K562 (cell line): ENCODE results near the gene FUT4. TPM values are rescaled to one million over a fixed set of nuclear protein-coding genes. Genes with fewer than 3 reads are reported as not detected.

Experiments
- ATF4 ChIP-seq: fragments of 450-650 bp; formaldehyde crosslinking; IDR thresholded peaks from 2 replicates; pipeline ENCODE4 v1.4.0; 2022; ENCODE audit warnings: mild to moderate bottlenecking, moderate library complexity
- FOXA3 ChIP-seq, 2 experiments: fragments of 450-650 bp in 1 of 2; sonication (generic) in 1 of 2; formaldehyde crosslinking; IDR thresholded peaks in 1 of 2; conservative IDR thresholded peaks in 1 of 2; 2 replicates each; pipeline versions ENCODE4 v1.4.0 to v1.8.0; 2020 to 2022; ENCODE audit warnings: mild to moderate bottlenecking in 2 of 2, missing genetic modification reagents in 1 of 2
- GATA2 ChIP-seq: sonication (generic); formaldehyde crosslinking; IDR thresholded peaks from 2 replicates; pipeline ENCODE4 v1.4.0; 2020; ENCODE audit warnings: mild to moderate bottlenecking, missing genetic modification reagents
- GATAD2A ChIP-seq: fragments of 450-650 bp; IDR thresholded peaks from 2 replicates; pipeline ENCODE4 v1.6.1; 2017
- HMGXB4 ChIP-seq: sonication (generic); formaldehyde crosslinking; IDR thresholded peaks from 2 replicates; pipeline ENCODE4 v1.8.1; 2023; ENCODE audit warnings: mild to moderate bottlenecking, missing genetic modification reagents
- LCOR ChIP-seq: sonication (generic); formaldehyde crosslinking; IDR thresholded peaks from 2 replicates; pipeline ENCODE4 v1.8.0; 2022; ENCODE audit warnings: mild to moderate bottlenecking, missing genetic modification reagents
- NR0B1 ChIP-seq: fragments of 450-650 bp; IDR thresholded peaks from one replicate; pipeline ENCODE4 v1.6.1; 2018; ENCODE audit warnings: mild to moderate bottlenecking, moderate library complexity; ENCODE audit not compliant: partially characterized antibody
- NUFIP1 ChIP-seq: fragments of 450-650 bp; IDR thresholded peaks from 2 replicates; pipeline ENCODE4 v1.6.1; 2018; ENCODE audit not compliant: partially characterized antibody
- RFX5 ChIP-seq: IDR thresholded peaks from 2 replicates; pipeline ENCODE4 v1.6.1; 2011; ENCODE audit warnings: low read depth, mild to moderate bottlenecking, improper control_type of control experiment, low read length
- SFPQ ChIP-seq: fragments of 200-400 bp; formaldehyde crosslinking; IDR thresholded peaks from 2 replicates; pipeline ENCODE4 v1.6.1; 2017; ENCODE audit warnings: mild to moderate bottlenecking, low read depth, low read length, moderate library complexity
- SIX5 ChIP-seq, 2 experiments: IDR thresholded peaks; 2 replicates each; pipeline ENCODE4 v1.6.1; 2011; ENCODE audit warnings: low read length in 2 of 2, borderline replicate concordance in 1 of 2, low read depth in 1 of 2, mild to moderate bottlenecking in 1 of 2, moderate library complexity in 1 of 2; ENCODE audit not compliant: insufficient read depth in 1 of 2
- SMARCA4 ChIP-seq: fragments of 450-650 bp; IDR thresholded peaks from 2 replicates; pipeline ENCODE4 v1.6.1; 2016
- STAT5B ChIP-seq: fragments of 250-450 bp; sonication (Bioruptor Pico); IDR thresholded peaks from 2 replicates; pipeline ENCODE4 v1.8.0; 2021; ENCODE audit warnings: mild to moderate bottlenecking, inconsistent platforms
- ZNF146 ChIP-seq: IDR thresholded peaks from one replicate; pipeline ENCODE4 v1.6.1; 2018; ENCODE audit warnings: missing compliant biosample characterization; ENCODE audit not compliant: unreplicated experiment
- ZNF23 ChIP-seq: fragments of 250-450 bp; sonication (Bioruptor Pico); IDR thresholded peaks from 2 replicates; pipeline ENCODE4 v1.4.0; 2020; ENCODE audit warnings: mild to moderate bottlenecking
- ZNF431 ChIP-seq: sonication (generic); formaldehyde crosslinking; IDR thresholded peaks from 2 replicates; pipeline ENCODE4 v1.8.0; 2022; ENCODE audit warnings: mild to moderate bottlenecking, missing genetic modification reagents
- ZNF583 ChIP-seq: fragments of 250-450 bp; sonication (Bioruptor Pico); IDR thresholded peaks from 2 replicates; pipeline ENCODE4 v1.4.0; 2020
- ZNF589 ChIP-seq: fragments of 200-800 bp; sonication (Bioruptor generic); IDR thresholded peaks from 2 replicates; pipeline ENCODE4 v1.6.1; 2016; ENCODE audit warnings: low read depth, missing genetic modification characterization, missing compliant biosample characterization
- ZNF717 ChIP-seq: fragments of 250-450 bp; sonication (Bioruptor Pico); IDR thresholded peaks from 2 replicates; pipeline ENCODE4 v1.5.0; 2021
- polyA plus RNA-seq, 8 experiments: library from polyadenylated mRNA; depleted of rRNA in 4 of 8; stranded (reverse) in 5 of 8; unstranded in 3 of 8; fragments of >200 nt; fragmentation: Nextera tagmentation in 2 of 8; fragmentation: Illumina TruSeq in 1 of 8; extraction: Ambion mirVana in 2 of 8; extraction: Trizol in 1 of 8; gene quantifications; 2 replicates each; pipeline versions ENCODE4 v1.2.1 to v1.2.3, GENCODE V29; 2011 to 2014; ENCODE audit warnings: inconsistent platforms in 1 of 8, missing spikeins in 1 of 8
- total RNA-seq, 7 experiments: library from RNA; depleted of rRNA in 6 of 7; stranded (reverse); fragments of >200 nt in 6 of 7; fragmentation: Illumina TruSeq in 2 of 7; extraction: Trizol in 2 of 7; gene quantifications; 2 replicates each; pipeline versions ENCODE4 v1.2.1 to v1.2.3, GENCODE V29; 2011 to 2021; ENCODE audit warnings: low replicate concordance in 1 of 7

FUT4 gene
- total and polyA plus RNA-seq, 9 of the 15 experiments (the other 6 are each of a cell fraction or from before 2014, with no cell fraction given): 1.1 to 8.9 (median 5.5) TPM

GRCh38 chr11:94543695-94544645 is at the start of gene FUT4 (continued):
- no peak for TF ChIP-seq SFPQ
- TF ChIP-seq ZNF146 (CRISPR knock-in tag): no peak
- no peak for TF ChIP-seq ZNF23 (CRISPR knock-in tag)
- 0 out of 2 replicates have a peak, but pooled peaks have one; percentile 23 for TF ChIP-seq ZNF589 (CRISPR knock-in tag)
- TF ChIP-seq ZNF717: no peak
- TF ChIP-seq SMARCA4: 0 out of 2 replicates have a peak, but pooled peaks have one; percentile 29
- no peak for TF ChIP-seq GATA2 (CRISPR knock-in tag)
- TF ChIP-seq ATF4 (CRISPR knock-in tag): no peak
- 0 out of 2 replicates have a peak, but pooled peaks have one; percentile 65 for TF ChIP-seq ZNF431 (CRISPR knock-in tag)
- peak in 1 of 2 experiments; percentile 75; a peak in 1 of 4 replicates for TF ChIP-seq FOXA3 (CRISPR knock-in tag; conservative IDR thresholded peaks at IDR 0.05 in 1 of 2, IDR thresholded peaks at IDR 0.05 in 1 of 2)
- no peak for TF ChIP-seq NR0B1
- peak; percentile 94; the same call in 1 of the 2 replicates for TF ChIP-seq LCOR (CRISPR knock-in tag)
- TF ChIP-seq STAT5B (CRISPR knock-in tag): no peak
- peak; percentile 33; the same call in 1 of the 2 replicates for TF ChIP-seq HMGXB4 (CRISPR knock-in tag)
- TF ChIP-seq SIX5 (IDR thresholded peaks at IDR 0.05; ENCODE audit: borderline replicate concordance in 1 of 2, insufficient read depth in 1 of 2, low read depth in 1 of 2, low read length in 2 of 2): no peak
- peak; percentile 15 for TF ChIP-seq NUFIP1
- peak; percentile 70; the same call in 1 of the 2 replicates for TF ChIP-seq ZNF583 (CRISPR knock-in tag)
- no peak for TF ChIP-seq RFX5
- no peak for TF ChIP-seq GATAD2A
